Activated CD4-positive, alpha-beta T cell treated with anti-CD3 and anti-CD28 coated beads, Interleukin-2, Interleukin-4, amounts not matched to agents 100 ng/mL and 50 ng/mL, durations not matched to agents 16 hours and 8 hours (primary cell): ENCODE results near the gene EFNA1.

ENCODE experiments used
- DNase-seq: peaks from one replicate; pipeline ENCODE4 v3.0.0-alpha.2; 2020; ENCODE audit warnings: low spot score

The EFNA1 gene, protein sequence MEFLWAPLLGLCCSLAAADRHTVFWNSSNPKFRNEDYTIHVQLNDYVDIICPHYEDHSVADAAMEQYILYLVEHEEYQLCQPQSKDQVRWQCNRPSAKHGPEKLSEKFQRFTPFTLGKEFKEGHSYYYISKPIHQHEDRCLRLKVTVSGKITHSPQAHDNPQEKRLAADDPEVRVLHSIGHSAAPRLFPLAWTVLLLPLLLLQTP

DNA sequence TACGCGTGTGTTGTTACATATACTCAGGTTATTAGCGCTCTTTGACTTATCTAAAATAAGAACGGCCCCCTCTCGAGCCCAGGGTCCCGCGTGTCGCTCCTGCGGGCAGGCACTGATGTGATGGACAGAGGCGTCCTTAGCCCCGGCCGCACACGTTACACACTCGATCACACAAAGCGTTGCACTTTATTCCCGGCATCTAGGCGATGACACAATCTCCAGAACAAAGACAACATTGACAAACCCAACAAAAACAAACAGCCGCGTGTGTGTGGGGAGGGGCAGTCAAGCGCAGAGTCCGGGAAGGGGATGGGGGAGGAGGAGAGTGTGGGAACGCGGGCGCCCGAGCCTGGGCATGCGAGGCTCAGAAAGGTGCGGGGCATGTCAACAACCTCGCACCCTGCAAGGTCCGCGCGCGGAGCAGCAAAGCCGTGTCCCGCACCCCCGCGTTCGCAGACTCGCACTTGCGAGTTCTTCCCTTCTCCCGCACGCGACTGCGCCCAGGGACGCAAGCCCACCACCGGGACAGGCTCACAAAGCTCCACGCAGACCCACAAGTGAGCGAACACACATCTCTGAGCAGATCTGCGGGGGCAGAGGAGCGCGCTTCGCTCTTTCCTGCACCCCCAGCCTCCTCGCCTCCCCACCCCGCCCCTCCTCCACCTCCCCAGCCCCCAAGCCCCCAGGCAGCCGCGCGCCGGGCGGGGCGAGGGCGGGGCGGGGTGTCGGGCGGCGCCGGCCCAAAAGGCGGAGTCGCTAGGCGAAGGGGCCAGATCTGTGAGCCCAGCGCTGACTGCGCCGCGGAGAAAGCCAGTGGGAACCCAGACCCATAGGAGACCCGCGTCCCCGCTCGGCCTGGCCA is at the start of gene EFNA1:
TSS of gene EFNA1 (plus strand) at position 772 of the 862 bp plus-strand sequence. CDS start 102 bp downstream, outside the sequence.
- no peak for DNase-seq

- peak; percentile 56 for DNase-seq
Observed at GRCh38 chr1:155078469-155079209, 49.0 kb upstream of the EFNA1 start, which contains the start of gene EFNA3. EFNA3 (plus strand) TSS chr1:155078837; CDS start chr1:155078942, 105 bp downstream.

- no peak for DNase-seq
Observed at GRCh38 chr1:155079210-155079486, 48.5 kb upstream of the EFNA1 start.

DNA sequence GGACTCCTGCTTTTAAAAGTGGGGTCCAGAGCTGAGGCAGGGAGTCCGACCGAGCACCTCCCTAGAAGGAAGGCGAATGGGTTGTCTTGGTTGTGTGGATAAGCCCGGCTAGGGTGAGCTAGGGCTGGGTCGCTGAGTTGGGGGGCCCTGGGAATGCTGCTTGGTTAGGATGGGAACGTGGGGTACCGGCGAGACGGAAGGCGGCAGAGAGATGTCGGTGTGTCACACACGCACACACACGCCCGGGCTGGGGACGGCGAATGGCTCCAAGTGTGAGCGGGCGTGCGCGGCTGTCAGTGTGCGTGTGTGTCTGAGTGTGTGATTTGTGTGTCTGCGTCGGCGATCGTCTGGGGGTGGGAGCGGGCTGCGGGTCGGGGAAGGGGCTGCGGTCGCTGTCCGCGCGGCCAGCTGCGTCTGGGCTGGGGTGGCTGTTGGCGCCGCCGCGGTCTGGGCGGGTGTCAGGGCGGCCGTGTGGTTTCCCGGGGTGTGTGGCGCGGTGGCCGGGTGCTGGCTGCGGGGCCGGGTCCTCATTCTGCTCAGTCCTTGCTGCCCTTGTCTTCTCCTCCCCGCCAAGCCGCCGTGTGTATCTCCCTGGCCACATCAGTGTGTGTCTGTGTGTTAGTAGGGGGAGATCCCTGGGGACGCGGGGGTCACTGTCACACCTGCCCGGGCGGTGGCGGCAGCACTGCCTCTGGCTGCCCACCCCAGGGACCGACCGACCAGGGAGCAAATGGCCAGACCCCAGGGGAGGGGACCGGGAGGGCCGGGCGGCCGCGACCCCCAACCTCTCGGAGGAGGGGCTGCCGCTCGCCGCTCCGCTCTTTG is 48.0 kb upstream of the EFNA1 start:
- no peak for DNase-seq

DNA sequence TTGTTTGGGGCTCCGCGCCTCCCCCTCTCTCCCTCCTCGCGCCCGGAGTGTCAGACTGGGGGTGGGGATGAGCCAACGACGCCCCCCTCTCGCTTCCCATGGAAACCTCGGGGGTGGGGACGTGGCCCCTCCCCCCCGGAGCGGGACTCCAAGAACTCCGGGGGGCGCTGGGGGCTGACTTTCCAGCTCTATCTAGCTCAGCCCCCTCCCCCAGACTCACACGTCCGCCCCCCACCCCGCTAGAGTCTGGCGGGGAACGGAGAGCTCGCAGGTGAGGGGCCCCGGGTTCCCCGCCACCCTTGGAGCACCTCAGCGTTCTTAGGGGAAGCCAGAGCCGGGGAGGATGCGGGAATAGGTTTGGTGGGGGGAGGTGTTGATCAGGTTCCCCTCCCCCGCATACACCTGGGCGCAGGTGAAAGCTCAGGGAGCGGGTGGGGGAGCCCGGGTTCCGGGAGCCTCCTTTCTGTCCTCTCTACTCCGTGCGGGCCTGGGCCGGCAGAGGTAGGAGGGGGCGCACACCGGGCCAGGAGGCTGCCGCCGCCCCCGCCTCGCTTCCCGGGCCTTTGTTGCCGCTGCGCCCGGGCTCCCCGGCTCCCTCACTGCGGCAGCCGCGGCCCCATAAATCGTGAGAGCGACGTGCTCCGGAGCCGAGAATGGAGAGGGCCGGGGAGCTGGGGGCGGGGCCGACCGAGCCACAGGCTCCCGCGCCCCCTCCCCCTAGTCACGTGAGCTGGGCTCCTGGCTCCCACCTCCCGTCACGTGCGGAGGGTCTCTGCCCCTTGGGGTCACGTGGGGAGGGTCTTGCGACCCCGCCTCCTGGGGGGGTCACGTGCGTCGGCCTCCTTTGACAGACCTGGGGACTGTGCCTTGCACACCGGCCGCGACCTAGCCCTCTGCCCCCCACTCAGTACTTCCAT is 47.1 kb upstream of the EFNA1 start:
- DNase-seq = no peak

GRCh38 chr1:155081472-155082300 is 46.0 kb upstream of the EFNA1 start:
- DNase-seq = no peak

GRCh38 chr1:155082301-155083051 is 45.2 kb upstream of the EFNA1 start:
- DNase-seq = no peak

DNA sequence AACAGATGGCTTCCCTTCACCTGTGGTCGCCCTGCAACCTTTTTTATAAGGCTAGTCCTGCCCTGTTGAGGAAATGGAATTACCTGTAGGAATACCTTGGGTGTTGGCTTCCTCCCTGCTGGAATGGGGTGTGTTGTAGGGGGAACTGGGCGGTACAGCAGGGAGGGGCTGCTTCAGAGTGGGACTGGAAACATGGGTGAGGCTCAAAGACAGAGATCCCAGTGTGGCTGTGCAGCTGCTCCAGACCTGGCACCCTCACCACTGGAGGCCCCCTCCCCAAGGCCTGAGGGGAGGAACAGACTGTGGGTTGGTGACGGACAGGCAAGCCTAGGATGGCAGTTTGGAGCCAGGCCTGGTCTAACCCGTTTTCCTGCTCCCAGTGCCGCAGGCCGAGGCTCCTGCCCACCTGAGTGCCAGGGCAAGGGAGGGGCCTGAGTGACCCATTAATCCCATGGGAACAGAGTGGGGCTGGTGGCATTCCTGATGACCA is 44.6 kb upstream of the EFNA1 start:
- DNase-seq = no peak

GRCh38 chr1:155083865-155084721 is 43.6 kb upstream of the EFNA1 start:
- DNase-seq = no peak

- peak; percentile 94 for DNase-seq
Observed at GRCh38 chr1:155084722-155085503, 42.8 kb upstream of the EFNA1 start.

DNA sequence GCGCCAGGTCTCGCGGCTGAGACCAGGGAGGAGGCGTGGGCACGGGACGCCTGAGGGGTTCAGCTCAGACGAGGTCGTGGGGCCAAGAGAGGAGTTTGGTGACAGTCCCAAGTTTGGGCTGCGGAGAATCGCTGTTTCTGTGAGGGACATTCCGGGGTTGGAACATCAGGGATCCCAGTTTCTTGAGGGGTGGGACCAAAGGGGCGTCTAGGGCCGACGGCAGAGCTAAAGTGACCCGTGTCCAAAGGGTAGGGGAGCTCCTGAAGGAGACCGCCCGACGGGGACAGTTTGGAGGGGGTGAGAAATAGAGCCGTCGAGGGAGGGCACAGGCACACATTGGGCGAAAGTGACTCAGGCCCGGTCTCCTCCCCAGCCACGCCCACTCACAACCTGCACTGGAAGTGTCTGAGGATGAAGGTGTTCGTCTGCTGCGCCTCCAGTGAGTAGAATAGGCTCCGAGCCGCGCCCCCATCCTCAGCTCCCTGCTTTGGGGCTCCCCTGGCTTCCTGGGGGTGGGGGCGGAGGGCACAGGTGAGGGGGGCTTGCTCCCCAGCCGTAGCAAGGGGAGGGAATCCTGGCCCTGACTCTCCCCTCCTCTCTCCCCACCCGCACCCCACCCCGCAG is 42.1 kb upstream of the EFNA1 start:
- DNase-seq = peak; percentile 68

GRCh38 chr1:155086128-155086741 is 41.4 kb upstream of the EFNA1 start:
- DNase-seq = peak; percentile 80

GRCh38 chr1:155086856-155087535 is 40.7 kb upstream of the EFNA1 start:
- DNase-seq = no peak

DNA sequence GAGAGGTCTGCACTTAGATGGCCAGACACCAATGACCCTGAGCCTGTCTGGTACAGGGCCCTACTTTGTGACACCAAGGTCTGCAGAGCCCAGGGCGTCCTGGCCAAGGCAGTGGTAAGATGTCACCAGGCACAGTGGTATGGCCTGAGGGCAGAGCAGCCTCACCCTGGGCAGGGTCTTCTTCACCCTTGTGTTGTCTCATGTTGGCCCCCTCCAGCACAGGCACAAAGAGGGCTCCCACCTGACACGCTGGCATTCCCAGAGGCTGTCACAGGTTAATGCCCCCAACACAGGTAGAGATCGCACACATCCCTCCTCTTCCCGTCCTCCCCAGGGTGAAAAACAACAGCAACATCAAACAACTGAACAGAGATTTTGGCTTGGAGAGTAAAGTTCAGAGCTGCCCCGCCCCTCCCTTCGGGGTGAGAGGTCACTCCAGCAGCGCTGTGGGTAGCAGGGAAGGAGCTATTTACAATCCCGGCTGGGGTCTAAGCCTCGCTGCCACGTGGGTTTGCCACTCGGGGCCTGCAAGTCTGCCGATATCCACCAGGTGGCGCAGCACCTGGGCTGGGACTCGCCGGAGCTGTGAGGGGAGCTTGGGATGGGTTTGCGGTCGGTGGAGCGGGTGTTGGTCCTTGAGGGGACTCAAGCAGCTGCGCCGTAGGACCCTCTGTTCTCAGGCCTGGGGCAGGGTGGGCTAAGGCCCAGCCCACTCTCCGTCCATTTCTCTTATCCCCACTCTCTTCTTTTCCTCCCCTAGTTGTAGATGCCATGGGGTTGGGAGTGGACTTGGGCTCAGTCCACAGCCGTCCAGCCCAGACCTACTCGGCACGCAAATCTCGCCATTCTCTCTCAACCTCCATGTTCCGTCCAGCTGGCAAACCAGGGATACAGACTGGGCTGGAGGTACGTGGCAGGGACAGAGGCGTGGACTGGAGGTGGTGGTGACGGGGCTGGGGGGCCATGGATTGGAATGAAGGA is 36.3 kb upstream of the EFNA1 start:
- peak; percentile 85 for DNase-seq

DNA sequence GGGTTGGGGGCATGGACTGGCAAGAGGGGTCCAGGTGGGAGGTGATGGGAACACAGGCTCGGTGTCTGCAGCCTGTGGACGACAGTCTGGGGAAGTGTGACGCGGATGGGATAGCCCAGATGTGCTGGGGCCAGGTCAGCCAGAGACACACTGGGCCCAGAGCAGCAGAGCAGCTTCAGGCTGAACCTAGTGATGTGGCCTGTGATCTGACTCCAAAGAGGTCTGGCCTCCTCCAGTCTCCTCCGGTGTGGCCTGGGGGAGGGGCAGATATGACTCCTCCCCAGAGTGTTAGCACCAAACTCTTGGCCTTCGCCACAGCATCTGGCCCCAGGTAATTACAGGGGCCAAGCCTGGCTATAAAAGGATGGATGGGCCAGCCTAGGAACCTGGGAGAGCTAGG is 35.5 kb upstream of the EFNA1 start:
- DNase-seq = no peak
